ENCODE results near the gene NCAM1.

Gene NCAM1

GRCh38 chr11:113317339-113317738 is 356.1 kb downstream of the NCAM1 start:
- no peak for DNase-seq

- DNase-seq = no peak
These were observed 357.9 kb downstream of the NCAM1 start for GRCh38 chr11:113319085-113319484.

- no peak for DNase-seq
These were observed 360.9 kb downstream of the NCAM1 start for GRCh38 chr11:113322158-113322557.

GRCh38 chr11:113324250-113324649 is 363.0 kb downstream of the NCAM1 start:
- no peak for DNase-seq
